Stimulated activated CD4-positive, alpha-beta T cell treated with anti-CD3 and anti-CD28 coated beads, Interleukin-2, amount 100 ng/mL, for 24 hours (primary cell): ENCODE results near the gene SLC5A7.

Experiments
- DNase-seq, 2 donors: peaks; one replicate each; pipeline ENCODE4 v3.0.0-alpha.2; 2020

Gene SLC5A7

DNA sequence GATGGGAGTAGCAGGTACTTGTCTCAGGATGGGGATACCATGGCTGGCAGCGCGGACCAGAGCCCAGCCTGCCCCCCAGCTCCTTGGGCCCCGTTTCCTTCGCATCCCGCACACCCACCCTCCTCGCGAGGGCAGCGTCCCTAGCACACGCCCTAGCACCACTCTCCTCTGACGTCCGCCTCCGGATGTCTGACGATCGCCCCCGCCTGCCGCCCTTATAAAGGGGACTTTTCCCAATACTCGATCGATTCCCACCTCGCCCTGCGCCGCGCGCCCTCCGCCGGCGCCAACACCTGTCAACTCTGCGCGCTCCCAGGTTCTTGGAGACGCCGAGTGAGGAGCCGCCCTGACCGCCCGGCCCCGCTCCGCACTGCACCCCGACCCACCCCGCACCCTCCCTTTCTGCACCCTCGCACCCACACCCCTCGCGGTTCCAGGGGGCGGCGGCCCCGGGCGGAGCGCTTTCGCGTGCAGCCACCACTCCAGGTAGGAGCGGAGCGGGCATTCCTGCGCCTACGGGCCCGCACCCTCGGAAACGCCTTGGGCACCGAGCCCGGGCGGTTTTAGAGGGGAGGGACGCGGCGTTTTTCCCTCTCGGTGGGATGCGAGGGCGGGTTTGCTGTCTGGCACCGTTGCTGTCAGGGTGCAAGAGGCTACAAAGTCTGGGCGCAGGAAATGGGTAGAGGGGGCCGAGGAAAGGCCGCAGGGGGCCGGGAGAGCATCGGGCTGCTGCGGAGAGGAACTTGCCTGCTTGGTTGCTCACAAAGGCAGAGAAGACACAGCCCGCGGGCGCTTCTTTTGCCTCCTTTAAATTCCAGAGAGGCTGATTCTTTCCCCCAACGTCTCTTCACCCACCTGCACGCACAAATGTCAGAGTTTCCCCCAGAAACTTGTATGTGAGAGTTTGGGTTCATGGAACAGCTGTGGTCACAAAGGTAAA is at the start of gene SLC5A7:
Gene SLC5A7 (plus strand): TSS at position 247 of the 940 bp plus-strand sequence. CDS start 1,632 bp downstream, outside the sequence.
- DNase-seq: no peak

GRCh38 chr2:107961395-107961794 is 24.9 kb upstream of the SLC5A7 start:
- DNase-seq: no peak

DNA sequence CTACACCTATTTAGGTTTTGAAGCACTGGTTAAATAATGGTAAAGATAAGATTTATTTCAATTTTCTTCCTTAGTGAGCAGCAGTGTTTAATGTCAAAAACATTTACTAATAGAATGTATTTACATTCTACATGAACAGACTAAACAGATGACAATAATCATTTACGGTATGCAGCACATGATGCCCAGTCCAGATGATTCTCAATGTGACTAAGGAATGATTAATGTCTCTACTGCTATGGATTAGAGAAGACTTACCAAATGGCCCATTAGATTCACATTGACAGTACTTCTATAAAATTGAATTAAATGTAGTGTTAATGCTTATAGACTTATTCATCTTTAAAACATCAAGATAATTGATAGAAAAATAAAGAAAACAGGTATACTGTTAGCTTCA is 22.1 kb upstream of the SLC5A7 start:
- no peak for DNase-seq

DNA sequence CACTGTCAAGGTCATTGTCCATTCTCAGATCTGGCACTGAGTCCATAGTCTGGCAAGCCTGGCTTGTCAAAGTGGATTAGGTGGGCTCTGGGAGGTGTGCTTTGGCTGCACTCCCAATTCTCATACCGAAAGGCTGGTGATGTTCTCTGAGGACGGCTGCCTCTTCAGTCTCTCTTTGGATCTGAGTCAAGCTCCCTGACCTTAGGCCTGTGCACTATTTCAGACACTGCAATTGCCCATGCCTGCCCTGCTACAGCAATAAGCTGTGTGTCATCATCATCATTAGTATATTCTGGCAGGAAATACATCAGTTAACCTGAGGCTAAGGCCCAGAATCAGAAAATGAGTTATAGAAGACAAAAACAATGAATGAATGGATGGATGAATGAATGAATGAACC is 1.6 kb upstream of the SLC5A7 start:
- no peak for DNase-seq

GRCh38 chr2:107988108-107988507 is 1.8 kb downstream of the SLC5A7 start:
- DNase-seq: no peak

GRCh38 chr2:107989445-107989844 is 3.1 kb downstream of the SLC5A7 start:
- no peak for DNase-seq

- no peak for DNase-seq
These were observed 4.4 kb downstream of the SLC5A7 start for GRCh38 chr2:107990718-107991117.

- no peak for DNase-seq
These were observed 5.7 kb downstream of the SLC5A7 start for GRCh38 chr2:107992069-107992468.

DNA sequence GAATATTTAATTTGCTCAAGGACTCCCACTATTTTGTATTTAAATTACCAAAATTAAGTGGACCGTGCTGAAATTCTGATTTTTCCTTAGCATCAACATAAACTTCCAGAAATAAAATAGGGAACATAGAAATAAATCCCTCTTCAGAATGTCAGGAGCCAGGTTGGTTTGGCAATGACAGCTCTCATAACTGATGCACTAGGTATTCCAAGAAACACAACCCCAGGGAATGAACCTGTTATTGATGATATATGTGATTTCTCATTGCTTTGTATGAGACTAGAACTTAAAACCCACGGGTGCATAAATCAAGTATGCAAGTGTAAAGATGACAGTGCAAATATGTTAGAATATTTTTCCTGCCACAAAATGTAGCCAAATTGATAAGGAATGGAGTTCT is 12.8 kb downstream of the SLC5A7 start:
- DNase-seq: no peak

GRCh38 chr2:108010912-108011591 is 24.7 kb downstream of the SLC5A7 start:
- no peak for DNase-seq

GRCh38 chr2:108013305-108013704 is 27.0 kb downstream of the SLC5A7 start:
- no peak for DNase-seq

GRCh38 chr2:108022628-108023027 is 36.3 kb downstream of the SLC5A7 start:
- DNase-seq: no peak

DNA sequence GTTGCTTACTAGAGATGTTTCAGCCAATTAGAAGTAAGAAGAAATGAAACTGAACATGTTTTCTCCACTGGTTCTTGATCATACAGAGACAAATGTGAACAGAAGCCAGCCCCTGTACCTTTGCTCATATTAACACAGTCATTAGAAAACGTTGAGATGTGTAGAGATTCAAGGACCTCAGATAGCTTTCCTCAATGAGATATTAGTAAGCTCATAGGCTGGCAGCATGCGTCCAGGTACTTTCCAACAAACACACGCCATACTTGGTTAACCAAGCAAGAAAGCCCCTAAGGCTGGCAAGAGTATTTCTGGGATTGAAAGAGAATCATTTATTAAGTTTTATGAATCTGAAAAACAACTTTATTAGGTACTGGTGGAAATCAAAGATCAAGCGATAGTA is 37.5 kb downstream of the SLC5A7 start:
- no peak for DNase-seq

DNA sequence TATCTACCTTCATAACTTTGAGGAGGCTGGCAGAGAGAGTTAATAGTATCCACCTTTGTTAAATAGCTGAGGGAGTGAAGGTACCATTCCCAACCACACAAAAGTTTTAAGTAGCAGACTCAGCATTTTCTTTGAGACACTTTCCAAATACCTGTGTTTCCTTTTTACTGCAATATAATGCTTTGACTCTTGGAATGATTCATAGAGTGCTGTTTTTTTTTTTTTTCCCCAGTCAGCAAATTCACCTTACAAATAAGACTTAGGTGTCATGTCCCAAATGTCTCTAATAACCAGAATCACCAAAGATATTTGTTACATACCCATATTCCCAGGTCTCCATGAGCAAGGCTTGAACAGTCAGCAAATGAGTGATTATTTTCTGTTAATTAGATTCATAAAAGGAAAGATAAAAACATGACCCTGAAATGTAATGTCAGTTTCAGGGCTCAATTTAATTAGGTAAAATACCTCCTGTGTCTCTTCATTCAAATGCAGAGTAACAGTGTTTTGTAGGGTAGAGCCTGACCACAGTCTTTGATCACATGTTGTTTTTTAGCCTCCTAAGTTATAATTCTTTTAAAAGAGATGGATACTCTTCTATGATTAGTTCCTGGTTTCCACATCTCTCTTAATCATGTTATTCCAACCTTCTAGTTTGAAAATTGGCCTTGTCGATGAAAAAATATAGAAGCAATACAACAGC is 39.9 kb downstream of the SLC5A7 start:
- no peak for DNase-seq

GRCh38 chr2:108029496-108029895 is 43.2 kb downstream of the SLC5A7 start:
- DNase-seq: no peak

DNA sequence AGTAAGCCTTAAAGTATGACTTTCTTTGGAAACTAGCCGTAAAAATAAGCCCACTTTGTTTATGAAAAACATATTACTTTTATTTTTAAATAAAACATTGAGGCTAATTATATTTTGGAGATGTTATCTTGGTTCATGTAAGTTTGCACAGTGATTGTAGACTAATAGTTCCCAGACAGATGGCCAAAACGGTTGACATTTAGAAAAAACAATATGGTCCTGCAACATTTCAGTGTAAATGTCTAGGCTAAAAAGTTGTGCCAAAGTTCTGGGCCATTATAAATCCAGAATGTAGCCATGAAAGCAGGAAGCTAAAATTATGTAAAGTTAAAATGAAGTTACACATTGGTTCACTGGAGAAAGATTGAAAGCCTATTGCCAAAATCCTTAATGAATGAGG is 43.6 kb downstream of the SLC5A7 start:
- no peak for DNase-seq

- DNase-seq: no peak
These were observed 45.2 kb downstream of the SLC5A7 start for GRCh38 chr2:108031471-108031941.

GRCh38 chr2:108034843-108035242 is 48.5 kb downstream of the SLC5A7 start:
- no peak for DNase-seq

- no peak for DNase-seq
These were observed 62.4 kb downstream of the SLC5A7 start for GRCh38 chr2:108048752-108049151.

- no peak for DNase-seq
These were observed 72.3 kb downstream of the SLC5A7 start for GRCh38 chr2:108058576-108059137.

DNA sequence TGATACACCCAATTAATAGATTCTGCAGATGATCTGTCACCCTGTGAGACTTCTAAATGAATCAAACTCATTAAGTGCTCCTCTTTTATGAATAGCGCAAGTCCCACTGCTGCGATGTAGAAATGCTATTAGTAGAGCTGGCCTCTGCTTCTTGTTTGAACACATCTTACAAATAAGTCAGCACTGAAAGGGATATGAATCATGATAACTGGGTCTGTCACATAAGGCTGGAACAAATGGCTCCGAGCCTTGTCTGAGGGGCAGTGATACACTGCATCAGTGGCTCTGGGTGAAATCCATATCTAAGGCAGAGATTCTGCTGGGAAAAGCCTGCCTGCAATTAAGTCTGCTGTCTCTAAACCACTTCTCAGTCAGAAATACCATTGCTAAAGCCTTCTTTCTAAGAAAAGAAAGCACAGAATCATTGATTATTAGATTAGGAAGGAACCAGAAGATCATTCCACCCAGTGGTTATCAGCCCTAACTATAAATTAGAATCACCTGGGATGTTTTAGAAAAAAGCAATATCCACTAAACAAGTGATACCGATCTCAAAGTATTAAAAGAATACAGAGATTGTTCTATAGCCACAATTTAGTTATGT is 75.2 kb downstream of the SLC5A7 start:
- no peak for DNase-seq
